ENCODE results near the gene LIN37. TPM values are rescaled to one million over a fixed set of nuclear protein-coding genes. Genes with fewer than 3 reads are reported as not detected.
A peak's percentile ranks its signal among the peaks of the same experiment; 100 is the strongest.

LIN37 gene
- total RNA-seq, 1 donor from 2014 or later = 14.3 TPM

- DNase-seq = no peak
- Mint-ChIP-seq H3K4me3 (no peak overlapping the region), H3K36me3 (ENCODE audit: low read depth) (peaks cover 83% of the 10 kb centered on the region), H3K27ac (no peak overlapping the region), H3K4me1 (no peaks in the 10 kb centered on the region), H3K9me3 (no peaks in the 10 kb centered on the region), H3K27me3 (no peaks in the 10 kb centered on the region)
- ATAC-seq (ENCODE audit: low read depth) = no peak
- POLR2A ChIA-PET = interaction anchor here (0.6 to 2.5 kb wide), 5 partner anchors 10 to 185 kb away, joined by 3 to 8 read pairs (median 6); partner anchors contain the start of genes IGFLR1 and KMT2B
- intact Hi-C loops (cut with micrococcal nuclease) = no loop called here
- TF ChIP-seq, protein P1, sequence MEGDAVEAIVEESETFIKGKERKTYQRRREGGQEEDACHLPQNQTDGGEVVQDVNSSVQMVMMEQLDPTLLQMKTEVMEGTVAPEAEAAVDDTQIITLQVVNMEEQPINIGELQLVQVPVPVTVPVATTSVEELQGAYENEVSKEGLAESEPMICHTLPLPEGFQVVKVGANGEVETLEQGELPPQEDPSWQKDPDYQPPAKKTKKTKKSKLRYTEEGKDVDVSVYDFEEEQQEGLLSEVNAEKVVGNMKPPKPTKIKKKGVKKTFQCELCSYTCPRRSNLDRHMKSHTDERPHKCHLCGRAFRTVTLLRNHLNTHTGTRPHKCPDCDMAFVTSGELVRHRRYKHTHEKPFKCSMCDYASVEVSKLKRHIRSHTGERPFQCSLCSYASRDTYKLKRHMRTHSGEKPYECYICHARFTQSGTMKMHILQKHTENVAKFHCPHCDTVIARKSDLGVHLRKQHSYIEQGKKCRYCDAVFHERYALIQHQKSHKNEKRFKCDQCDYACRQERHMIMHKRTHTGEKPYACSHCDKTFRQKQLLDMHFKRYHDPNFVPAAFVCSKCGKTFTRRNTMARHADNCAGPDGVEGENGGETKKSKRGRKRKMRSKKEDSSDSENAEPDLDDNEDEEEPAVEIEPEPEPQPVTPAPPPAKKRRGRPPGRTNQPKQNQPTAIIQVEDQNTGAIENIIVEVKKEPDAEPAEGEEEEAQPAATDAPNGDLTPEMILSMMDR (IDR thresholded peaks at IDR 0.05) = no peak
- CTCF ChIA-PET = no interaction called here
Measured at GRCh38 chr19:35727956-35728706, 20.2 kb upstream of the LIN37 start.

GRCh38 chr19:35729021-35729420, 19.4 kb upstream of the LIN37 start:
- H3K27me3 Mint-ChIP-seq = no peaks in the 10 kb centered on the region
- ChIA-PET CTCF (no interaction called here), POLR2A (interaction anchor here (2.2 kb wide), 1 partner anchor 12 kb away, joined by 7 read pairs; no protein-coding TSS in a partner anchor)
- H3K27ac Mint-ChIP-seq = no peak overlapping the region
- H3K36me3 Mint-ChIP-seq (ENCODE audit: low read depth) = peaks cover 84% of the 10 kb centered on the region
- no peak overlapping the region for H3K4me3 Mint-ChIP-seq
- TF ChIP-seq, protein P1 (IDR thresholded peaks at IDR 0.05) = no peak
- intact Hi-C loops (cut with micrococcal nuclease) = no loop called here
- peaks cover 5% of the 10 kb centered on the region for H3K4me1 Mint-ChIP-seq
- ATAC-seq (ENCODE audit: low read depth) = no peak
- DNase-seq = no peak
- no peaks in the 10 kb centered on the region for H3K9me3 Mint-ChIP-seq

GRCh38 chr19:35729763-35730162, 18.6 kb upstream of the LIN37 start:
- Mint-ChIP-seq H3K9me3 (no peaks in the 10 kb centered on the region), H3K36me3 (ENCODE audit: low read depth) (peaks cover 84% of the 10 kb centered on the region), H3K4me1 (peaks cover 7% of the 10 kb centered on the region), H3K27ac (no peak overlapping the region), H3K27me3 (no peaks in the 10 kb centered on the region), H3K4me3 (no peak overlapping the region)
- ChIA-PET CTCF (no interaction called here), POLR2A (interaction anchor here (1.3 to 1.5 kb wide), 2 partner anchors 10 to 15 kb away, joined by 3 to 6 read pairs; no protein-coding TSS in a partner anchor)
- ATAC-seq (ENCODE audit: low read depth) (no peak), DNase-seq (no peak)
- TF ChIP-seq, protein P1 (IDR thresholded peaks at IDR 0.05) = no peak
- intact Hi-C loops (cut with micrococcal nuclease) = no loop called here

DNA sequence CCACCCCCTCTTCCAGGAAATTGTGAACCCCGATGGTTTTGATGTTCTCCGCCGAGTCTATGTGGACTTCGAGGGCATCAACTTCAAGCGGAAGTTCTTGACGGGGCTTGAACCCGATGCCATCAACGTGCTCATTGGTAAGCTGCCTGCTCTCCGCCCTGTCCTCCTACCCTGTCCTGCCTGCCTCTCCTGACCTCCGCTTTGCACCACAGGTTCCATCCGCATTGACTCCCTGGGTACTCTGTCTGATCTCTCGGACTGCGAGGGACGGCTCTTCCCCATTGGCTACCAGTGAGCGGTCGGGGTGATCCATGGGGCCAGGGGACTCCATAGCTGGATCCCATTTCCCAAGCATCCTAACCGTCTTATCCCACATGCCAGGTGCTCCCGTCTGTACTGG, 18.1 kb upstream of the LIN37 start:
- TF ChIP-seq, protein P1 (IDR thresholded peaks at IDR 0.05) = no peak
- Mint-ChIP-seq H3K4me3 (no peak overlapping the region), H3K4me1 (peaks cover 7% of the 10 kb centered on the region), H3K27me3 (no peaks in the 10 kb centered on the region), H3K27ac (no peak overlapping the region), H3K9me3 (no peaks in the 10 kb centered on the region), H3K36me3 (ENCODE audit: low read depth) (peaks cover 84% of the 10 kb centered on the region)
- ATAC-seq (ENCODE audit: low read depth) (no peak), DNase-seq (no peak)
- intact Hi-C loops (cut with micrococcal nuclease) = no loop called here
- ChIA-PET POLR2A (interaction anchor here (1.3 to 1.5 kb wide), 2 partner anchors 10 to 14 kb away, joined by 3 to 6 read pairs; no protein-coding TSS in a partner anchor), CTCF (no interaction called here)

DNA sequence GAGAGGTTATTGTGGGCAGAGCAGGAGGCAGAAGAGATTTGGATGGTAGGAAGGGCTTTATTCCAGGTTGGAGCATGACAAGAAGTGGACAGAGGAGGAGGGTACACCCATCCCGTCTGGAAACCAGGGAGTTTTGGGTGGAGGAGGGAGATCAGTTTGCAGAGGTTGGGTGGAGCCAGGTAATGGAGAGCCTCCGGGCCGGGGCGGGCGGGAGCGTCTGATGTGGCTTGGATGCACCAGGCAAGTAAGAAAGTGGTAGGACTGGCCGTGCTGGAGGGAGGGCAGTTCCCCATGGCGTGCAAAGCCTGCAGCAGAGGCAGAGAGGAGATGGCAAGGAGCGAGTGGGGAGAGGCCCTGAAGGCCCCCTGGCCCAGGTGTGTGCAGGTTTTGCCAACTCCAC, 17.0 kb upstream of the LIN37 start:
- ChIA-PET POLR2A (interaction anchor here (1.3 to 1.5 kb wide), 2 partner anchors 9 kb away, joined by 5 to 6 read pairs; no protein-coding TSS in a partner anchor), CTCF (no interaction called here)
- no peak for DNase-seq
- Mint-ChIP-seq H3K36me3 (ENCODE audit: low read depth) (peaks cover 84% of the 10 kb centered on the region), H3K4me1 (peaks cover 9% of the 10 kb centered on the region), H3K4me3 (no peak overlapping the region), H3K27ac (peak overlapping the region; percentile 32), H3K27me3 (no peaks in the 10 kb centered on the region), H3K9me3 (no peaks in the 10 kb centered on the region)
- ATAC-seq (ENCODE audit: low read depth) = no peak
- intact Hi-C loops (cut with micrococcal nuclease) = no loop called here
- TF ChIP-seq, protein P1 (IDR thresholded peaks at IDR 0.05) = no peak
